Left kidney (tissue), 2 donors: ENCODE results near the gene MIOX. TPM values are rescaled to one million over a fixed set of nuclear protein-coding genes. Genes with fewer than 3 reads are reported as not detected.

Experiments
- DNase-seq: peaks from one replicate; pipeline ENCODE4 v3.0.0-alpha.2; 2013
- polyA plus RNA-seq: library from polyadenylated mRNA; unstranded; fragments of 120-200 nt; gene quantifications from one replicate; pipeline ENCODE4 v1.2.1, GENCODE V29; 2013; ENCODE audit not compliant: insufficient read length

Gene MIOX
- polyA plus RNA-seq, 1 donor = 6.1 TPM

- no peak for DNase-seq
Measured at GRCh38 chr22:50473088-50473487, 13.6 kb upstream of the MIOX start.

- DNase-seq = no peak
Measured at GRCh38 chr22:50473855-50474671, 12.6 kb upstream of the MIOX start.

- DNase-seq = peak; percentile 89
Measured at GRCh38 chr22:50474710-50475651, 11.7 kb upstream of the MIOX start, which contains the start of gene SBF1. SBF1 (minus strand) TSS chr22:50475035; CDS start chr22:50474840, 195 bp downstream.

- no peak for DNase-seq
Measured at GRCh38 chr22:50475652-50476002, 11.0 kb upstream of the MIOX start.

- no peak for DNase-seq
Measured at GRCh38 chr22:50476868-50477267, 9.8 kb upstream of the MIOX start.

- no peak for DNase-seq
Measured at GRCh38 chr22:50477923-50478322, 8.7 kb upstream of the MIOX start.

- no peak for DNase-seq
Measured at GRCh38 chr22:50479721-50480120, 6.9 kb upstream of the MIOX start.

- DNase-seq = no peak
Measured at GRCh38 chr22:50481045-50481439, 5.6 kb upstream of the MIOX start.

GRCh38 chr22:50481440-50482106, 5.1 kb upstream of the MIOX start, which contains the start of gene ADM2:
ADM2 (plus strand) TSS chr22:50481543; CDS start chr22:50481848, 305 bp downstream.
- no peak for DNase-seq

GRCh38 chr22:50482107-50483074, 4.3 kb upstream of the MIOX start:
- DNase-seq = no peak

GRCh38 chr22:50483106-50483505, 3.6 kb upstream of the MIOX start:
- DNase-seq = no peak

- DNase-seq = no peak
Measured at GRCh38 chr22:50483556-50483955, 3.1 kb upstream of the MIOX start.

GRCh38 chr22:50483977-50484853, 2.4 kb upstream of the MIOX start:
- DNase-seq = no peak

GRCh38 chr22:50485221-50486131, 1.2 kb upstream of the MIOX start:
- DNase-seq = no peak

GRCh38 chr22:50487290-50488005, 789 bp downstream of the MIOX start:
- DNase-seq = no peak

- DNase-seq = no peak
Measured at GRCh38 chr22:50488006-50488677, 1.5 kb downstream of the MIOX start.

- DNase-seq = no peak
Measured at GRCh38 chr22:50488886-50489285, 2.2 kb downstream of the MIOX start.
